BE2C (cell line): ENCODE results near the gene IL2RA.
"Not testable (repeated sequence)": the region's sequence is repeated elsewhere in the genome, so short reads cannot be mapped to it uniquely, and the experiment has no call there.

Experiments used
- DNase-seq: peaks from one replicate; pipeline ENCODE4 v3.0.0-alpha.2; 2020
- H3K27me3 ChIP-seq: fragments of 250-450 bp; sonication (Bioruptor Pico); 2 replicates; pipeline ENCODE4 v1.5.1; 2020; ENCODE audit warnings: mild to moderate bottlenecking
- H3K36me3 ChIP-seq: fragments of 250-450 bp; sonication (Bioruptor Pico); 2 replicates; pipeline ENCODE4 v1.5.1; 2020; ENCODE audit warnings: mild to moderate bottlenecking
- H3K4me1 ChIP-seq: fragments of 250-450 bp; sonication (Bioruptor Pico); 2 replicates; pipeline ENCODE4 v1.5.1; 2020
- H3K4me3 ChIP-seq: 2 replicates; pipeline ENCODE4 v1.5.1; 2011; ENCODE audit warnings: low read depth, low read length
- H3K9me3 ChIP-seq: fragments of 250-450 bp; sonication (Bioruptor Pico); 2 replicates; pipeline ENCODE4 v1.5.1; 2020
- CTCF ChIP-seq: IDR thresholded peaks from 2 replicates; pipeline ENCODE4 v1.5.1; 2012; ENCODE audit warnings: mild to moderate bottlenecking, low read depth, low read length

IL2RA gene

GRCh38 chr10:6045878-6046772 is 16.0 kb downstream of the IL2RA start:
- Histone ChIP-seq H3K36me3 (no peaks in the 10 kb centered on the region), H3K9me3 (no peaks in the 10 kb centered on the region), H3K27me3 (peaks cover 5% of the 10 kb centered on the region; the same call in 1 of the 2 replicates), H3K4me3 (no peak overlapping the region), H3K4me1 (no peaks in the 10 kb centered on the region)
- DNase-seq = no peak
- no peak for TF ChIP-seq CTCF

GRCh38 chr10:6045314-6045848 is 16.8 kb downstream of the IL2RA start:
- Histone ChIP-seq H3K4me1 (no peaks in the 10 kb centered on the region), H3K9me3 (no peaks in the 10 kb centered on the region), H3K27me3 (peaks cover 5% of the 10 kb centered on the region; the same call in 1 of the 2 replicates)

GRCh38 chr10:6044751-6045313 is 17.3 kb downstream of the IL2RA start:
- no peak overlapping the region for H3K4me3 ChIP-seq
- DNase-seq = no peak
- no peaks in the 10 kb centered on the region for H3K9me3 ChIP-seq
- H3K4me1 ChIP-seq = no peaks in the 10 kb centered on the region
- H3K27me3 ChIP-seq = peaks cover 5% of the 10 kb centered on the region; the same call in 1 of the 2 replicates
- no peak for TF ChIP-seq CTCF
- no peaks in the 10 kb centered on the region for H3K36me3 ChIP-seq

More at GRCh38 chr10:6045314-6045848, 16.8 kb downstream of the IL2RA start:
- Histone ChIP-seq H3K36me3 (no peaks in the 10 kb centered on the region), H3K4me3 (no peak overlapping the region)
- no peak for DNase-seq
- no peak for TF ChIP-seq CTCF

- H3K9me3 ChIP-seq = no peaks in the 10 kb centered on the region
- no peak for TF ChIP-seq CTCF
- H3K27me3 ChIP-seq = peaks cover 5% of the 10 kb centered on the region; the same call in 1 of the 2 replicates
- no peaks in the 10 kb centered on the region for H3K4me1 ChIP-seq
- H3K4me3 ChIP-seq = no peak overlapping the region
- no peaks in the 10 kb centered on the region for H3K36me3 ChIP-seq
- DNase-seq = no peak
These were observed 18.1 kb downstream of the IL2RA start for GRCh38 chr10:6044060-6044459.

GRCh38 chr10:6043377-6043776 is 18.8 kb downstream of the IL2RA start:
- not testable (repeated sequence) for H3K36me3 ChIP-seq, H3K27me3 ChIP-seq

GRCh38 chr10:6040205-6040604 is 22.0 kb downstream of the IL2RA start:
- Histone ChIP-seq H3K27me3 (peaks cover 24% of the 10 kb centered on the region), H3K4me3 (no peak overlapping the region), H3K4me1 (no peaks in the 10 kb centered on the region), H3K9me3 (no peaks in the 10 kb centered on the region), H3K36me3 (no peaks in the 10 kb centered on the region)
- no peak for DNase-seq
- no peak for TF ChIP-seq CTCF

More at GRCh38 chr10:6043377-6043776, 18.8 kb downstream of the IL2RA start:
- H3K4me1 ChIP-seq, H3K4me3 ChIP-seq, H3K9me3 ChIP-seq, DNase-seq: not testable (repeated sequence)
